H1 (cell line): Measurements from ENCODE around the gene CD38.

Experiments
- CREB1 ChIP-seq: IDR thresholded peaks from 2 replicates; pipeline ENCODE4 v1.6.1; 2012; ENCODE audit warnings: inconsistent platforms
- EGR1 ChIP-seq: IDR thresholded peaks from 2 replicates; pipeline ENCODE4 v1.6.1; 2011; ENCODE audit warnings: low read depth, low read length, borderline replicate concordance
- EZH2 ChIP-seq: fragments of 200-600 bp; sonication (generic); IDR thresholded peaks from 2 replicates; pipeline ENCODE4 v1.7.1; 2012; ENCODE audit warnings: low read depth, mild to moderate bottlenecking, moderate library complexity, low read length, inconsistent platforms; ENCODE audit not compliant: severe bottlenecking
- KDM5A ChIP-seq: fragments of 200-600 bp; IDR thresholded peaks from 2 replicates; pipeline ENCODE4 v1.7.1; 2012; ENCODE audit warnings: mild to moderate bottlenecking, low read length, inconsistent platforms, mixed read lengths
- MAFK ChIP-seq: IDR thresholded peaks from 2 replicates; pipeline ENCODE4 v1.6.1; 2012; ENCODE audit warnings: low read depth, mild to moderate bottlenecking, improper control_type of control experiment, low read length
- PHF8 ChIP-seq: fragments of 200-600 bp; sonication (generic); conservative IDR thresholded peaks from 2 replicates; pipeline ENCODE4 v1.7.1; 2012; ENCODE audit warnings: low read depth, mild to moderate bottlenecking, inconsistent platforms, low read length, moderate library complexity
- POLR2A ChIP-seq, 2 experiments: IDR thresholded peaks; 1 replicate in 1 of 2; 2 replicates in 1 of 2; pipeline ENCODE4 v1.6.1; 2011; ENCODE audit warnings: low read depth in 2 of 2, low read length in 2 of 2, mild to moderate bottlenecking in 2 of 2; ENCODE audit errors: control extremely low read depth in 1 of 2
- POLR2AphosphoS5 ChIP-seq: IDR thresholded peaks from 2 replicates; pipeline ENCODE4 v1.6.1; 2011; ENCODE audit warnings: low read depth, low read length
- RFX5 ChIP-seq: IDR thresholded peaks from 2 replicates; pipeline ENCODE4 v1.6.1; 2011; ENCODE audit warnings: low read depth, low read length, improper control_type of control experiment, borderline replicate concordance
- RNF2 ChIP-seq: fragments of 200-900, 300-1000 bp; sonication (generic); IDR thresholded peaks from 2 replicates; pipeline ENCODE4 v1.7.1; 2016; ENCODE audit warnings: borderline replicate concordance, low read depth, mild to moderate bottlenecking, antibody characterized with exemption, low read length; ENCODE audit not compliant: poor library complexity, severe bottlenecking; ENCODE audit errors: missing control alignments
- TAF1 ChIP-seq: IDR thresholded peaks from 2 replicates; pipeline ENCODE4 v1.6.1; 2011; ENCODE audit warnings: mild to moderate bottlenecking, low read depth, low read length
- TF ChIP-seq, protein P1 (sequence below), 3 experiments: IDR thresholded peaks; 1 replicate in 2 of 3; 2 replicates in 1 of 3; pipeline versions ENCODE4 v1.5.1 to v1.6.1; 2011; ENCODE audit warnings: low read length in 3 of 3, mild to moderate bottlenecking in 3 of 3, inconsistent platforms in 2 of 3, low read depth in 1 of 3, moderate library complexity in 1 of 3; ENCODE audit not compliant: insufficient read depth in 1 of 3; ENCODE audit errors: control extremely low read depth in 1 of 3
- TF ChIP-seq, protein P2 (sequence below): IDR thresholded peaks from 2 replicates; pipeline ENCODE4 v1.6.1; 2011; ENCODE audit warnings: low read depth, mild to moderate bottlenecking, low read length; ENCODE audit not compliant: insufficient read depth

DNA sequence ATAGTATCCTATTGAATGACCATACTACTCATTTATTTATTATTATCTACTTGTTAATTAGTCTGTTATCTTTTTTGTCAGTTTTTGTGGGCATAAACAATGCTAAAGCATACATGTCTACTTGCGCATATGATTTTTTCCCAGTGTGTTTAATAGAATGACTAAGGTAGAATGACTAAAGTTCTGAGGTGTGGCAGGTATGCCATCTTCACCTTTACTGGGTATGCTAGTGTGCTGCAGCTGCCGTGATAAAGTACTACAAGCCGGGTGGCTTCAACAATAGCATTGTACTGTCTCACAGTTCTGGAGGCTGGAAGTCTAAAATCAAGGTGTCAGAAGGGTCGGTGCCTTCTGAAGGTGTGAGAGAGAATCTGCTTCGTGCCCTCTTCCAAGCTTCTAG lies 19.2 kb downstream of the CD38 start:
- no peak for TF ChIP-seq PHF8
- TF ChIP-seq EZH2, result no peak
- TF ChIP-seq, protein P1, sequence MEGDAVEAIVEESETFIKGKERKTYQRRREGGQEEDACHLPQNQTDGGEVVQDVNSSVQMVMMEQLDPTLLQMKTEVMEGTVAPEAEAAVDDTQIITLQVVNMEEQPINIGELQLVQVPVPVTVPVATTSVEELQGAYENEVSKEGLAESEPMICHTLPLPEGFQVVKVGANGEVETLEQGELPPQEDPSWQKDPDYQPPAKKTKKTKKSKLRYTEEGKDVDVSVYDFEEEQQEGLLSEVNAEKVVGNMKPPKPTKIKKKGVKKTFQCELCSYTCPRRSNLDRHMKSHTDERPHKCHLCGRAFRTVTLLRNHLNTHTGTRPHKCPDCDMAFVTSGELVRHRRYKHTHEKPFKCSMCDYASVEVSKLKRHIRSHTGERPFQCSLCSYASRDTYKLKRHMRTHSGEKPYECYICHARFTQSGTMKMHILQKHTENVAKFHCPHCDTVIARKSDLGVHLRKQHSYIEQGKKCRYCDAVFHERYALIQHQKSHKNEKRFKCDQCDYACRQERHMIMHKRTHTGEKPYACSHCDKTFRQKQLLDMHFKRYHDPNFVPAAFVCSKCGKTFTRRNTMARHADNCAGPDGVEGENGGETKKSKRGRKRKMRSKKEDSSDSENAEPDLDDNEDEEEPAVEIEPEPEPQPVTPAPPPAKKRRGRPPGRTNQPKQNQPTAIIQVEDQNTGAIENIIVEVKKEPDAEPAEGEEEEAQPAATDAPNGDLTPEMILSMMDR (IDR thresholded peaks at IDR 0.05; ENCODE audit: control extremely low read depth in 1 of 3, insufficient read depth in 1 of 3, low read depth in 1 of 3, low read length in 3 of 3), result no peak
- no peak for TF ChIP-seq KDM5A
- no peak for TF ChIP-seq POLR2A (IDR thresholded peaks at IDR 0.05; ENCODE audit: control extremely low read depth in 1 of 2, low read depth in 2 of 2, low read length in 2 of 2)
- TF ChIP-seq, protein P2, sequence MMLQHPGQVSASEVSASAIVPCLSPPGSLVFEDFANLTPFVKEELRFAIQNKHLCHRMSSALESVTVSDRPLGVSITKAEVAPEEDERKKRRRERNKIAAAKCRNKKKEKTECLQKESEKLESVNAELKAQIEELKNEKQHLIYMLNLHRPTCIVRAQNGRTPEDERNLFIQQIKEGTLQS, result no peak
- TF ChIP-seq POLR2AphosphoS5, result no peak
- TF ChIP-seq MAFK, result no peak
- no peak for TF ChIP-seq RNF2
- no peak for TF ChIP-seq RFX5
- no peak for TF ChIP-seq EGR1
- no peak for TF ChIP-seq CREB1
- no peak for TF ChIP-seq TAF1
